CD4-positive, alpha-beta T cell treated with Interleukin-6 at 100 ng/mL for 8 hours (primary cell): Measurements from ENCODE around the gene SLC16A10.
"Not testable (repeated sequence)": the region's sequence is repeated elsewhere in the genome, so short reads cannot be mapped to it uniquely, and the experiment has no call there.

ENCODE experiments used
- DNase-seq: peaks from one replicate; pipeline ENCODE4 v3.0.0-alpha.2; 2020; ENCODE audit warnings: mixed read lengths, low spot score

Gene SLC16A10

GRCh38 chr6:111219785-111220184 lies 132.5 kb downstream of the SLC16A10 start:
- DNase-seq, result no peak

GRCh38 chr6:111220383-111221031 lies 133.2 kb downstream of the SLC16A10 start:
- DNase-seq, result no peak

- DNase-seq, result no peak
Measured at GRCh38 chr6:111221804-111222203, 134.5 kb downstream of the SLC16A10 start.

- DNase-seq, result no peak
Measured at GRCh38 chr6:111222341-111222740, 135.0 kb downstream of the SLC16A10 start.

GRCh38 chr6:111228094-111228493 lies 140.8 kb downstream of the SLC16A10 start:
- no peak for DNase-seq

- DNase-seq, result no peak
Measured at GRCh38 chr6:111230351-111231089, 143.2 kb downstream of the SLC16A10 start.

- no peak for DNase-seq
Measured at GRCh38 chr6:111231090-111231459, 143.8 kb downstream of the SLC16A10 start.

GRCh38 chr6:111237852-111238251 lies 150.5 kb downstream of the SLC16A10 start:
- no peak for DNase-seq

GRCh38 chr6:111238464-111239119 lies 151.3 kb downstream of the SLC16A10 start:
- DNase-seq, result no peak

- no peak for DNase-seq
Measured at GRCh38 chr6:111239461-111239860, 152.2 kb downstream of the SLC16A10 start.

GRCh38 chr6:111242452-111242851 lies 155.1 kb downstream of the SLC16A10 start:
- no peak for DNase-seq

GRCh38 chr6:111243095-111243494 lies 155.8 kb downstream of the SLC16A10 start:
- DNase-seq, result no peak

GRCh38 chr6:111248789-111249188 lies 161.5 kb downstream of the SLC16A10 start:
- no peak for DNase-seq

- DNase-seq, result no peak
Measured at GRCh38 chr6:111250791-111251354, 163.6 kb downstream of the SLC16A10 start.

- DNase-seq, result no peak
Measured at GRCh38 chr6:111252726-111253125, 165.4 kb downstream of the SLC16A10 start.

GRCh38 chr6:111254004-111254778 lies 166.9 kb downstream of the SLC16A10 start:
- DNase-seq, result no peak

GRCh38 chr6:111254779-111255166 lies 167.5 kb downstream of the SLC16A10 start:
- DNase-seq, result no peak

GRCh38 chr6:111255838-111256237 lies 168.5 kb downstream of the SLC16A10 start:
- DNase-seq, result not testable (repeated sequence)

- no peak for DNase-seq
Measured at GRCh38 chr6:111256646-111257045, 169.3 kb downstream of the SLC16A10 start.

- DNase-seq, result no peak
Measured at GRCh38 chr6:111258010-111258409, 170.7 kb downstream of the SLC16A10 start.

- DNase-seq, result no peak
Measured at GRCh38 chr6:111258615-111259088, 171.3 kb downstream of the SLC16A10 start.
